Upper lobe of right lung (tissue), 1 donor: ENCODE measurements around the gene CCAR1. TPM values are rescaled to one million over a fixed set of nuclear protein-coding genes. Genes with fewer than 3 reads are reported as not detected.
"Not testable (repeated sequence)": the region's sequence is repeated elsewhere in the genome, so short reads cannot be mapped to it uniquely, and the experiment has no call there.

ENCODE experiments used
- ATAC-seq: fragments of 200-7000 bp; cut with Tn5 transposase; one replicate; pipeline ENCODE4 v1.9.1; 2020; ENCODE audit warnings: mild to moderate bottlenecking, moderate library complexity
- DNase-seq: peaks from one replicate; pipeline ENCODE4 v3.0.0-alpha.2; 2020
- H3K27ac ChIP-seq: fragments of 200-600 bp; one replicate; pipeline ENCODE4 v1.8.0; 2022
- H3K27me3 ChIP-seq: fragments of 200-600 bp; one replicate; pipeline ENCODE4 v1.8.0; 2022; ENCODE audit warnings: mild to moderate bottlenecking
- H3K36me3 ChIP-seq: fragments of 200-600 bp; one replicate; pipeline ENCODE4 v1.8.0; 2022
- H3K4me1 ChIP-seq: fragments of 200-600 bp; one replicate; pipeline ENCODE4 v1.8.0; 2022
- H3K4me3 ChIP-seq: fragments of 200-600 bp; one replicate; pipeline ENCODE4 v1.8.0; 2022; ENCODE audit warnings: mild to moderate bottlenecking
- H3K9me3 ChIP-seq: fragments of 200-600 bp; one replicate; pipeline ENCODE4 v1.8.0; 2022
- intact Hi-C: fragments of 100-400 bp; cut with DNase I; formaldehyde crosslinking; loops from one replicate; pipeline ENCODE4 v1.11.0; 2022
- total RNA-seq: library from RNA; stranded (reverse); fragmentation: NEBNext Ultra II Directional; extraction: Animal tissue kit (Norgen Biotek cat#: 25700); gene quantifications from one replicate; pipeline ENCODE4 v1.2.1, GENCODE V29; 2021
- TF ChIP-seq, protein P1 (sequence below): fragments of 200-600 bp; IDR thresholded peaks from one replicate; pipeline ENCODE4 v1.8.0; 2022; ENCODE audit warnings: antibody characterized with exemption
- donor health status: DM: no; HTN: yes; CAD: no; lungs with severe emphysema.

The CCAR1 gene
- total RNA-seq, 1 donor from 2014 or later, result 45.8 TPM

DNA sequence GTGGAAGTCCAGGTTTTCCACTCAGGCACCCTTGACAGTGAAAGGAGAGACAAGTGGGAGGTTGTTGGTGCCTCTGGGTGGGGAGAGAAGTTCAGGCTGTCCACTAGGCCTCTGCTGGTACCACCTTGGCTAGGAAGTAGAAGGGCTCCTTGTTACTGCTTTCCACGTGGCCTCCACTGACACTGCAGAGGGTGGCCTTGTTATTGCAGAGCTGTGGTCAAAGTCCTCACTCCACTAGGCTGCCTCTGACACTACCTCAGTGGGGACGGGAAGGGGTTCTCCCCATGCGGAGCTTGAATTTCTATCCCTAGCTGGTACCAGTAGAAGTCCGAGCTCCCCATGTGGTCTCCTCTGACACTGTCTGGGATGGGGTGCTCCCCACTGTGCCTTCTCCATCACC lies 91.4 kb downstream of the CCAR1 start:
- DNase-seq (no peak), ATAC-seq (no peak)
- TF ChIP-seq, protein P1, sequence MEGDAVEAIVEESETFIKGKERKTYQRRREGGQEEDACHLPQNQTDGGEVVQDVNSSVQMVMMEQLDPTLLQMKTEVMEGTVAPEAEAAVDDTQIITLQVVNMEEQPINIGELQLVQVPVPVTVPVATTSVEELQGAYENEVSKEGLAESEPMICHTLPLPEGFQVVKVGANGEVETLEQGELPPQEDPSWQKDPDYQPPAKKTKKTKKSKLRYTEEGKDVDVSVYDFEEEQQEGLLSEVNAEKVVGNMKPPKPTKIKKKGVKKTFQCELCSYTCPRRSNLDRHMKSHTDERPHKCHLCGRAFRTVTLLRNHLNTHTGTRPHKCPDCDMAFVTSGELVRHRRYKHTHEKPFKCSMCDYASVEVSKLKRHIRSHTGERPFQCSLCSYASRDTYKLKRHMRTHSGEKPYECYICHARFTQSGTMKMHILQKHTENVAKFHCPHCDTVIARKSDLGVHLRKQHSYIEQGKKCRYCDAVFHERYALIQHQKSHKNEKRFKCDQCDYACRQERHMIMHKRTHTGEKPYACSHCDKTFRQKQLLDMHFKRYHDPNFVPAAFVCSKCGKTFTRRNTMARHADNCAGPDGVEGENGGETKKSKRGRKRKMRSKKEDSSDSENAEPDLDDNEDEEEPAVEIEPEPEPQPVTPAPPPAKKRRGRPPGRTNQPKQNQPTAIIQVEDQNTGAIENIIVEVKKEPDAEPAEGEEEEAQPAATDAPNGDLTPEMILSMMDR, result no peak
- Histone ChIP-seq H3K27ac (no peak overlapping the region), H3K4me1 (no peaks in the 10 kb centered on the region), H3K27me3 (no peaks in the 10 kb centered on the region), H3K4me3 (no peak overlapping the region), H3K36me3 (no peaks in the 10 kb centered on the region), H3K9me3 (no peaks in the 10 kb centered on the region)
- intact Hi-C loops, result no loop called here

DNA sequence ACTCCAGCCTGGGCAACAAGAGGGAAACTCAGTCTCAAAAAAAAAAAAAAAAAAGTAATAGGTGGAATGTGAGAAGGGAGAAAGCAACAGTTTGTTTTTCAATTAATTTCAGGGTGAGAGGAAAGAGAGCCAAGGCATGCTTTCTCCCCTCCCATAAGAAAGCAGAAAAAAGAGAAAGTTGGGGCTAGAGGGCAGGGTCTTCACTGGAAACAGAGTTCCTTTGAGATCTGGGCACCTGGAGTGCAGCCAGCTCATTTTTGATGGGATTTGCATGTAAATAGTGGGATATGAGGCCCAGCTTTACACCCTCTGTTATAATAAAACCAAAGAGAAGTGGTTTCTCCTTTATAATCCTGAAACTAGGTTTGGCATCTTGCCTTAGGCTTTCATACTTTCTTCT lies 92.5 kb downstream of the CCAR1 start:
- ATAC-seq, result no peak
- no peaks in the 10 kb centered on the region for H3K27me3 ChIP-seq

GRCh38 chr10:68816796-68817412 lies 95.9 kb downstream of the CCAR1 start:
- intact Hi-C loops, result no loop called here
- DNase-seq (no peak), ATAC-seq (no peak)
- TF ChIP-seq, protein P1, result no peak
- H3K36me3 ChIP-seq, result no peaks in the 10 kb centered on the region
- H3K27me3 ChIP-seq, result no peaks in the 10 kb centered on the region
- no peaks in the 10 kb centered on the region for H3K9me3 ChIP-seq
- H3K4me1 ChIP-seq, result no peaks in the 10 kb centered on the region
- no peak overlapping the region for H3K27ac ChIP-seq
- no peak overlapping the region for H3K4me3 ChIP-seq

More for the DNA sequence above, 92.5 kb downstream of the CCAR1 start:
- intact Hi-C loops, result no loop called here
- TF ChIP-seq, protein P1, result no peak
- Histone ChIP-seq H3K27ac (no peak overlapping the region), H3K4me3 (no peak overlapping the region), H3K36me3 (no peaks in the 10 kb centered on the region), H3K9me3 (no peaks in the 10 kb centered on the region), H3K4me1 (no peaks in the 10 kb centered on the region)
- DNase-seq, result no peak

DNA sequence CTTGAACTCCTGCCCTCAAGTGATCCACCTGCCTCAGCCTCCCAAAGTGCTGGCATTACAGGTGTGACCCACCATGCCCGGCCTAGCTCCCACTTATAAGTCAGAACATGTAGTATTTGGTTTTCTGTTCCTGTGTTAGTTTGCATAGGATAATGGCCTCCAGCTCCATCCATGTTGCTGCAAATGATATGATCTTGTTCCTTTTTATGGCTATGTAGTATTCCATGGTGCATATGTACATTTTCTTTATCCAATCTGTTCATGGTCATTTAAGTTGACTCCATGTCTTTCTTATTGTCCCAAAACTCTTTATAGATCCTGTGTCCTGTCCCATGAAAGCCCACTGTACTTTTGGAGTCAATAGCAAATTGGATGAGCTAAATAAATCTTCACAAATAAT lies 99.3 kb downstream of the CCAR1 start:
- not testable (repeated sequence) for H3K27me3 ChIP-seq

DNA sequence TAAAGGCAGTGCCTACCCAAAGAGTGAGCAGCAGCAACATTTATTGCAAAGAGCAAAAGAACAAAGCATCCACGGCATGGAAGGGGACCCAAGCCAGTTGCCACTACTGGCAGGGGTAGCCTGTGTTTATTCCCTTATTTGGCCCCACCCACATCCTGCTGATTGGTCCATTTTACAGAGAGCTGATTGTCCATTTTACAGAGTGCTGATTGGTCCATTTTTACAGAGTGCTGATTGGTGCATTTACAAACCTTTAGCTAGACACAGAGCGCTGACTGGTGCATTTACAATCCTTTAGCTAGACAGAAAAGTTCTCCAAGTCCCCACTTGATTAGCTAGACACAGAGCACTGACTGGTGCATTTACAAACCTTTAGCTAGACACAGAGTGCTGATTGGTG lies 101.6 kb downstream of the CCAR1 start:
- intact Hi-C loops, H3K4me3 ChIP-seq, H3K36me3 ChIP-seq, ATAC-seq, H3K4me1 ChIP-seq, DNase-seq, H3K27ac ChIP-seq, H3K9me3 ChIP-seq, H3K27me3 ChIP-seq: not testable (repeated sequence)

More for the DNA sequence above, 99.3 kb downstream of the CCAR1 start:
- H3K36me3 ChIP-seq, H3K27ac ChIP-seq, intact Hi-C loops, ATAC-seq, H3K4me3 ChIP-seq, DNase-seq, H3K4me1 ChIP-seq, H3K9me3 ChIP-seq: not testable (repeated sequence)

DNA sequence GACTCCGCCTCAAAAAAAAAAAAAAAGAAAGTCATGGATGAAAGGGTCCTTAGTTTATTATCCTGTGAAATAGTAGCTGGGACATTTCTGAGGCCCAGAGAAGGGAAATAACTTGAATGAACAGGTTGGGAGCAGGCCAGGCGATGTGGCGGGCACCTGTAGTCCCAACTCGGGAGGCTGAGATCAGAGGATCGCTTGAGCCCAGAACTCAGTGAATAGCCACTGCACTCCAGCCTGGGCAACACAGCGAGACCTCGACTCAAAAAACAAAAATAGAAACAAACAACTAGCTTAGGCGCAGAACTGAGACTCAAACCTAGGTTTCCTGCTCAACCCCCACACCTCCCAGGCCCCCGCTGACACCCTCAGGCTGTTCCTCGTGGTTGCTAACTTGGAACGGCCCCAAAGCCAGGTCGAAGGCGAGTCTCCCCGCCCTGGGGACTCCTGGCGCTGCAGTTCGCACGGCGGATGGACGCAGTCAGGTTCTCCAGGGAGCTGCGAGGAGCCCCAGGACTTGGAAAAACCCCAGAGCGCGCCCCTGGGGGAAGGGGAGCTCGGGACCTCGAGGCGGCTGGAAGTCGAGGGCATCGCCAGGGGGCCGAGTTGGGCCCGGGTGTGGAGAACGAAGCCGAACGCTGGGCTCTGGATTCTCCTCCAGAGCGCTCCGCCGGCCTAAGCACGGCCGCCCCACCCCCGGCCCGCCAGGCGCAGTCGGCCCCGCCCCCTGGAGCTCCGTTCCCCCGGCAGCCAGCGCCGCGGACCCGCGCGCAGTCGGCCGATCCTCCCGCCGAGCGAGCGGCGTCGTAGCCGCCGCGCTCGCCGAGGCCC lies 105.9 kb downstream of the CCAR1 start, which contains the start of gene STOX1:
Gene STOX1 (plus strand): TSS at position 768 of the 828 bp plus-strand sequence. CDS start 93 bp downstream, outside the sequence.
- intact Hi-C loops, result no loop called here
- Histone ChIP-seq H3K27me3 (no peaks in the 10 kb centered on the region), H3K4me3 (peak within 1 kb of the TSS; percentile 61), H3K9me3 (no peaks in the 10 kb centered on the region), H3K27ac (no peak within 1 kb of the TSS), H3K4me1 (peaks cover 6% of the 10 kb centered on the region), H3K36me3 (no peaks in the 10 kb centered on the region)
- TF ChIP-seq, protein P1, result no peak
- peak; percentile 87 for ATAC-seq
- DNase-seq, result peak; percentile 76

DNA sequence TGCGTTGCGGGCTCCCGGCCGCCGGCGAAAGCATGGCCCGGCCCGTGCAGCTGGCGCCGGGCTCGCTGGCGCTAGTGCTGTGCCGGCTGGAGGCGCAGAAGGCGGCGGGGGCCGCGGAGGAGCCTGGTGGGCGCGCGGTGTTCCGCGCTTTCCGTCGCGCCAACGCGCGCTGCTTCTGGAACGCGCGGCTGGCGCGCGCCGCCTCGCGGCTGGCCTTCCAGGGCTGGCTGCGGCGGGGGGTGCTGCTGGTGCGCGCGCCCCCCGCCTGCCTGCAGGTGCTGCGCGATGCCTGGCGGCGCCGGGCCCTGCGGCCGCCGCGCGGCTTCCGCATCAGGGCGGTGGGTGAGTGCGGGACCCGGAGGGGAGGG lies 106.5 kb downstream of the CCAR1 start:
- H3K27ac ChIP-seq, H3K4me1 ChIP-seq, H3K9me3 ChIP-seq, DNase-seq, intact Hi-C loops, H3K27me3 ChIP-seq, H3K36me3 ChIP-seq: not testable (repeated sequence)
- ATAC-seq, result peak; percentile 29
- H3K4me3 ChIP-seq, result peak overlapping the region; percentile 61

GRCh38 chr10:68828083-68828601 lies 107.1 kb downstream of the CCAR1 start:
- H3K27me3 ChIP-seq, H3K27ac ChIP-seq, intact Hi-C loops, H3K36me3 ChIP-seq, DNase-seq, H3K9me3 ChIP-seq, H3K4me1 ChIP-seq: not testable (repeated sequence)
- H3K4me3 ChIP-seq, result peak overlapping the region; percentile 38
- peak; percentile 43 for ATAC-seq
